Lung (tissue), 12 donors: ENCODE measurements around the gene NPDC1. TPM values are rescaled to one million over a fixed set of nuclear protein-coding genes. Genes with fewer than 3 reads are reported as not detected.

Experiments used
- ATAC-seq: fragments of 200-7000 bp; cut with Tn5 transposase; one replicate; pipeline ENCODE4 v1.9.1; 2020; ENCODE audit warnings: moderate number of reproducible peaks; ENCODE audit not compliant: insufficient read depth, low FRiP score
- DNase-seq, 3 donors: peaks; one replicate each; pipeline ENCODE4 v3.0.0-alpha.2; 2013 to 2017
- H3K27ac ChIP-seq, 2 donors: one replicate each; pipeline ENCODE4 v1.5.1; 2013; ENCODE audit warnings: mild to moderate bottlenecking in 2 of 2, moderate library complexity in 2 of 2, control low read depth in 1 of 2, inconsistent platforms in 1 of 2, low read depth in 1 of 2, low read length in 1 of 2
- H3K27me3 ChIP-seq, 3 donors: one replicate each; pipeline ENCODE4 v1.5.1; 2013; ENCODE audit warnings: low read length in 2 of 3; ENCODE audit not compliant: control insufficient read depth in 3 of 3, insufficient read depth in 3 of 3
- H3K36me3 ChIP-seq, 4 donors: one replicate each; pipeline ENCODE4 v1.5.1; 2013; ENCODE audit warnings: low read length in 4 of 4, mild to moderate bottlenecking in 1 of 4, moderate library complexity in 1 of 4; ENCODE audit not compliant: control insufficient read depth in 4 of 4, insufficient read depth in 4 of 4
- H3K4me1 ChIP-seq, 5 donors: one replicate each; pipeline ENCODE4 v1.5.1; 2013; ENCODE audit warnings: low read length in 5 of 5, mild to moderate bottlenecking in 2 of 5, moderate library complexity in 1 of 5; ENCODE audit not compliant: control insufficient read depth in 5 of 5, insufficient read depth in 5 of 5
- H3K4me3 ChIP-seq: one replicate; pipeline ENCODE4 v1.5.1; 2013; ENCODE audit warnings: mild to moderate bottlenecking, control low read depth, moderate library complexity
- H3K9ac ChIP-seq, 2 donors: one replicate each; pipeline ENCODE4 v1.5.1; 2013; ENCODE audit warnings: low read length in 2 of 2, control low read depth in 1 of 2; ENCODE audit not compliant: insufficient read depth in 1 of 2
- H3K9me3 ChIP-seq, 4 donors: one replicate each; pipeline ENCODE4 v1.5.1; 2013; ENCODE audit warnings: low read length in 3 of 4, mild to moderate bottlenecking in 1 of 4, moderate library complexity in 1 of 4; ENCODE audit not compliant: control insufficient read depth in 4 of 4, insufficient read depth in 3 of 4
- CTCF ChIP-seq: IDR thresholded peaks from 2 replicates; pipeline ENCODE4 v1.5.1; 2012; ENCODE audit warnings: mild to moderate bottlenecking; ENCODE audit errors: control extremely low read depth, extremely low read depth
- WGBS, 2 donors: extraction: QIAGEN DNeasy Blood & Tissue Kit; methylation state at CpG; one replicate each; pipeline ENCODE4 v1.1.7; 2013; 5-methylcytosine and 5-hydroxymethylcytosine counted together
- polyA plus RNA-seq, 2 donors: library from polyadenylated mRNA; stranded (reverse); fragments of 200-250 nt; gene quantifications; one replicate each; pipeline ENCODE4 v1.2.1, GENCODE V29; 2013
- total RNA-seq, 2 donors: library from RNA; depleted of rRNA in 1 of 2; stranded (reverse); fragments of >200 nt in 1 of 2; gene quantifications; one replicate each; pipeline ENCODE4 v1.2.1, GENCODE V29; 2014 to 2021
- donor health status: control.
- donor health status: control.
- donor health status: Bipolar disorder and iron deficiency.
- donor health status: healthy.
- donor health status: DM: yes; HTN: yes; CAD: no.

NPDC1 gene
- total and polyA plus RNA-seq, 4 donors: 28.7 to 99.3 (median 68.3) TPM

- Histone ChIP-seq H3K9me3 (no peaks in the 10 kb centered on the region), H3K4me3 (no peak overlapping the region), H3K27ac (no peak overlapping the region), H3K27me3 (peaks cover 0 to 11% (median 7%) of the 10 kb centered on the region in 3 donors), H3K36me3 (peaks cover 0 to 48% (median 4%) of the 10 kb centered on the region in 4 donors), H3K9ac (no peak overlapping the region), H3K4me1 (peaks cover 0 to 16% (median 5%) of the 10 kb centered on the region in 5 donors)
- 77 to 79% methylated on average over 37 to 51 of the region's 51 CpGs for WGBS, 2 donors
- TF ChIP-seq CTCF: no peak
- no peak for ATAC-seq
- DNase-seq: no peak
These were observed 32.9 kb upstream of the NPDC1 start for GRCh38 chr9:137078701-137079400.

- peak; percentile 3 for ATAC-seq
- H3K27ac ChIP-seq: no peak overlapping the region
- TF ChIP-seq CTCF: no peak
- no peaks in the 10 kb centered on the region for H3K9me3 ChIP-seq
- 17 to 19% methylated on average over 61 to 76 of the region's 76 CpGs for WGBS, 2 donors
- peaks cover 0 to 11% (median 7%) of the 10 kb centered on the region in 3 donors for H3K27me3 ChIP-seq
- H3K4me1 ChIP-seq: peaks cover 0 to 16% (median 5%) of the 10 kb centered on the region in 5 donors
- no peak overlapping the region for H3K9ac ChIP-seq
- peaks cover 0 to 41% (median 4%) of the 10 kb centered on the region in 4 donors for H3K36me3 ChIP-seq
- H3K4me3 ChIP-seq: peak overlapping the region; percentile 84
- no peak for DNase-seq
These were observed 32.0 kb upstream of the NPDC1 start for GRCh38 chr9:137077758-137078693.

- peaks cover 0 to 33% (median 4%) of the 10 kb centered on the region in 4 donors for H3K36me3 ChIP-seq
- peaks cover 0 to 16% (median 5%) of the 10 kb centered on the region in 5 donors for H3K4me1 ChIP-seq
- H3K4me3 ChIP-seq: peak within 1 kb of the TSS; percentile 84
- ATAC-seq: peak; percentile 63
- DNase-seq: peak; percentile 52 to 69 (median 59)
- H3K27me3 ChIP-seq: peaks cover 0 to 11% (median 7%) of the 10 kb centered on the region in 3 donors
- no peak for TF ChIP-seq CTCF
- no peak within 1 kb of the TSS for H3K9ac ChIP-seq
- WGBS, 2 donors: 2% methylated on average over 23 to 87 of the region's 87 CpGs
- peak within 1 kb of the TSS in 1 of 2 donors; percentile 78 for H3K27ac ChIP-seq
- no peaks in the 10 kb centered on the region for H3K9me3 ChIP-seq
These were observed 31.2 kb upstream of the NPDC1 start, which contains the start of gene UAP1L1 for GRCh38 chr9:137077010-137077747. Gene UAP1L1 (plus strand): TSS chr9:137077517. CDS start chr9:137077533, 16 bp downstream.
